Right hindlimb (tissue), 1 donor: ENCODE data around the gene RBL1.
"Not testable (repeated sequence)": the region's sequence is repeated elsewhere in the genome, so short reads cannot be mapped to it uniquely, and the experiment has no call there.

Experiments used
- DNase-seq: peaks from one replicate; pipeline ENCODE4 v3.0.0-alpha.2; 2018

The RBL1 gene

DNA sequence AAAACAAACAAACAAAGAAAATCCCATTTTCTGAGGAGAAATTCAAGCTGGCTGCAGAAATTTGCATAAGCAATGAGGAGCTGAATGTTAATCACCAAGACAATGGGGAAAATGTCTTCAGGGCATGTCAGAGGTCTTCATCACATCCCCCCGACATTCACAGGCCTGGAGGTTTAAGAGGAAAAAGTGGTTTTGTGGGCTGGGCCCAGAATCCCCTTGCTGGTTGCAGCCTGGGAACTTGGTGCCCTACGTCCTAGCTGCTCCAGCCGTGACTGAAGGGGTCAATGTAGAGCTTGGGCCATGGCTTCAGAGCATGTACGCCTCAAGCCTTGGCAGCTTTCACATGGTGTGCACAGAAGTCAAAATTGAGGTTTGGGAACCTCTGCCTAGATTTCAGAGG, 101.6 kb downstream of the RBL1 start:
- not testable (repeated sequence) for DNase-seq

DNA sequence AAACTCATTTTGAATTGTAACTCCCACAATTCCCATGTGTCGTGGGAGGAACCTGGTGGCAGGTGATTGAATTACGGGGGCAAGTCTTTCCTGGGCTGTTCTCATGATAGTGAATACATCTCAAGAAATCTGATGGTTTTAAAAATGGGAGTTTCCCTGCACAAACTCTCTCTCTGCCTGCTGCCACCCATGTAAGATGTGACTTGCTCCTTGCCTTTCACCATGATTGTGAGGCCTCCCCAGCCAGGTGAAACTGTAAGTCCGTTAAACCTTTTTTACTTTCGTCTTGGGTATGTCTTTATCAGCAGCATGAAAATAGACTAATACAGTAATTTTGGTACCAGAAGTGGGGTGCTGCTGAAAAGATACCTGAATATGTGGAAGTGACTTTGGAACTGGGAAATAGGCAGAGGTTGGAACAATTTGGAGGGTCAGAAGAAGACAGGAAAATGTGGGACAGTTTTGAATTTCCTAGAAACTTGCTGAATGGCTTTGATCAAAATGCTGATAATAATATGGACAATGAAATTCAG, 102.9 kb downstream of the RBL1 start:
- no peak for DNase-seq

DNA sequence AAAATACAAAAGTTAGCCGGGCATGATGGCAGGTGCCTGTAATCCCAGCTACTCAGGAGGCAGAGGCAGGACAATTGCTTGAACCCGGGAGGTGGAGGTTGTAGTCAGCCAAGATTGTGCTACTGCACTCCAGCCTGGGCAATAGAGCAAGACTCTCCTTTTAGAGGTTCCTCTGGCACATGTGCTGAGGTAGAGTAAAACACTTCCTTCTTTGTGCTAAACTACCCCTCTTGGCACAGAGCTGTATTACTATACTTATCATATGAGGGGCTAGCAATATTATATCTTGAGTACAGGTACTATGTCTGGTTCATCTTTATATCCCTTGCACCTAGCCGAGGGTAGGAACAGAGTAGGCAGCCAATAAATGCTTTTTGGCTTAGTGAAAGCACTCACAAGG, 104.1 kb downstream of the RBL1 start:
- no peak for DNase-seq

DNA sequence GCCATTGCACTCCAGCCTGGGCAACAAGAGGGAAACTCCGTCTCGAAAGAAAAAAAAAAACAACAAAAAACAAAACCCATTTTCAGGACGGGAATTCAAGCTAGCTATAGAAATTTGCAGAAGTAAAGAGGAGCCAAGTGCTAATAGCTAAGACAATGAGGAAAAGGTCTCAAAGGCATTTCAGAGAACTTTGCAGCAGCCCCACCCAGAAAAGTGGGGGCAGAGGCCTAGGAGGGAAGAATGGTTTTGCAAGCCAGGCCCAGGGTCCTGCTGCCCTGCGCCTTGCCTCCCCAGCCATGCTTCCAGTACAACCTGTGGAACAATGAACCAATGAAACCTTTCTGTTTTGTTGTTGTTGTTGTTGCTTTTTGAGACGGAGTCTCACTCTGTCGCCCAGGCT, 106.0 kb downstream of the RBL1 start:
- DNase-seq = no peak

DNA sequence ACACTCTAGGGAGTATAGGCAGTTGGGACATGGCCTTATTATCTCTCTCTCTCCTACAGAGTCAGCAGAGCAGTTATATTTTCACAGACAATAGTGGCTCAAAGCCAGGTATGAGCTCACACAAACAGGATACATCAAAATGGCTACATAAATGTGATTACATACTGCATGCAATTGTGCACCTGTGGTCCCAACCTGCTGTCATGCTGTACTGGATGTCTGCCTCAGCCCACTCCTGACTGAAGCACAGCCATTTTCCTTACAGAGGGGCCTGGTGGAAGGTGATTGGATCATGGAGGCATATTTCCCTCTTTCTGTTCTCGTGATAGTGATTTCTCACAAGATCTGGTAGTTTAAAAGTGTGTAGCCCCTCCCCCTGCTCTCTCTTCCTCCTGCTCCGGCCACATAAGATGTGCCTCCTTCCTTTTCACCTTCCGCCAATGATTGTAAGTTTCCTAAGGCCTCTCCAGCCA, 107.3 kb downstream of the RBL1 start:
- no peak for DNase-seq

DNA sequence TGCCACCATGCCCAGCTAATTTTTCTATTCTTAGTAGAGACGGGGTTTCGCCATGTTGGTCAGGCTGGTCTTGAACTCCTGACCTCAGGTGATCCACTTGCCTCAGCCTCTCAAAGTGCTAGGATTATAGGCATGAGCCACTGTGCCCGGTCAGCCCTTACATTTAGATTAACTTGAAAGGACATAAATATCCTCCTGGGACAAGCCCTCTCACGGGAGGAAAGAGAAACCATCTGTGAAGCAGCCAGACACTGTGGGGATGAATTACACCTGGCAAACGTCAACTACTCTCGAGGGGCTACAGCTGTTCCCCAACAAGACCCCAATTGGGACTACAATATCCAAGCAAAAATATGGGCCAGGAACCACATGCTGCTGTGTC, 111.5 kb downstream of the RBL1 start:
- no peak for DNase-seq

DNA sequence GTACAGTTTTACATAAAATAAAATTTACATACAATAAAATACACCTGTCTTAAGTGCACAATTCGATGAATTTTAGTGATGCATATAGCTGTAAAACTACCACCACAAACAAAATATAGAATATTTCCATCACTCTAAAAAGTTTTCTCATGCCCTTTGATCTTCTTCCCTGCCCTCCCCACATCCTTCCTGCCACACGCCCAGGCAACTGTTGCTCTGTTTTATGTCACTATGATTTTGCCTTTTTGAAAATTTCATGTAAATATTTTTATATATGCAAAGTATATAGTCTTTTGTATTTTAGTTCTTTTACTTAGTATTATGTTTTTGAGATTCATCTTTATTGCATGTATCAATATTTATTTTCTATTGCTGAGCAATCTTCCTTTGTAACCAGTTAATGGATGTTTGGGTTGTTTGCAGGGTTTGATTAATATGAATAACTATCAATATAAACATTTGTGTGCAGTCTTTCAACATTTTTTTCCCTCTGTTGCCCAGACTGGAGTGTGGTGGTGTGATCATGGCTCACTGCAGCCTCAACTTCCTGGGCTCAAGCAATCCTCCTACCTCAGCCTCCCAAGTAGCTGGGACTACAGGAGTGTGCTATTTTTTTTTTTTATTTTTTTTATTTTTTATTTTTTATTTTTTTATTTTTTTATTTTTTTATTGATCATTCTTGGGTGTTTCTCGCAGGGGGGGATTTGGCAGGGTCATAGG, 120.5 kb downstream of the RBL1 start:
- no peak for DNase-seq

DNA sequence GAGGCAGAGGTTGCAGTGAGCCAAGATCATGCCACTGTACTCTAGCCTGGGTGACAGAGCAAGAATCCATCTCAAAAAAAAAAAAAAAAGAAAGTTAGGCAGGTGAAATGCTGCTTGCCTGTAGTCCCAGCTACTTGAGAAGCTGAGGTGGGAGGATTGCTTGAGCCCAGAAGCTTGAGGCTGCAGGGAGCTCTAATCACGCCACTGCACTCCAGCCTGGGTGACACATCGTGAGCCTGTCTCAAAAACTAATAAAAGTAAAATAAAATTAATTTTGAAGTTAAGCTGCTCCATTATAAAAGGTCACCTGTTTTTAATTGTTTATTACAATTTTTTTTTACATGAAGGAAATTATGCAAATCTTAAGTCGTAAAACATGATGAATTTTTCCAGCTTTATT, 121.1 kb downstream of the RBL1 start:
- DNase-seq = no peak

DNA sequence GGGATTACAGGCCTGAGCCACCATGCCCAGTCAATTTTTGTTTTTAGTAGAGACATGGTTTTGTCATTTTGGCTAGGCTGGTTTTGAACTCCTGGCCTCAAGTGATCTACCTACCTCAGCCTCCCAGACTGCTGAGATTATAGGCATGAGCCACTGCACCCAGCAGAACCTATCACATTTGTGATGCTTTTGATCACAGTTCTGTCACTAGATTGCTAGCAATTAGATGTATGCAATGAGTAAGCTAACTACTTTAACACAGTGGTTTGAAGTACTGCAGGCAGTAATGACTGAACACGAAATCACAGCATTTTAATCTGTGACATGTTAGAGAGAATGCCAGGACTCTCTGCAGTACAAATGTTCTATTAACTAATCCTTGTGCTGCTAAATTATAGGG, 124.7 kb downstream of the RBL1 start:
- no peak for DNase-seq

DNA sequence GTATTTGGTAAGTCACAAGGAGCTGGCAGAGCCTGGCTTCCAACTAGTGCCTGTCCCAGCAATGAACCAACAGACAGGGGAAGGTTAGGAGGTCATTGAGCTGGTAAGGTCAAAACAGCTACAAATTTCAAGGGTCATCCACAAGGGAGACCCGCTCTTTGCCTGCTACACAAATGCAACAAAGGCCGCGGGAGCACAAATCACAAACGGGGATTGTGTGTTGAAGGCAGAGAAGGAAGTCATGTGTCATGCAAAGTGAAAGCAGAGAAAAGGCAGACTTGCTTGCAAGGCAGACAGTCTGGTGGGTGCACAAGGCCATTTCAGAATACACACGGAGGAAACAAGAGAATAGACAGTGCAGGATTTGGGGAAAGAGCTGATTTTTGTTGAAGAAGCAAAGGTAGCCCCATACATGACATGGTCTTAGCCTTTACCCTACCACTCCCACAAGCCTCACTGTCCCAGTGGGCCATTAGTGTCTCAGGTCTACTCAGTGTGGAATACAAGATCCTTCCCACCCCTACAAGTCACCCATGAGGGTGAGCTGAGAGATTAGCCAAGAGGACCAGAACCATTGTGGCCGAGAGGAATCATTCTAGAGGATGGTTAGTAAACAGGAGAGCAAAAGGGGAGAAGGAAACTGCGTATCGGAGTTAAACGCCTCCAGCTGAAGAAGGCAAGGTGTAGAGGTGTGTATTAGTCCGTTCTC, 126.2 kb downstream of the RBL1 start:
- DNase-seq = no peak

DNA sequence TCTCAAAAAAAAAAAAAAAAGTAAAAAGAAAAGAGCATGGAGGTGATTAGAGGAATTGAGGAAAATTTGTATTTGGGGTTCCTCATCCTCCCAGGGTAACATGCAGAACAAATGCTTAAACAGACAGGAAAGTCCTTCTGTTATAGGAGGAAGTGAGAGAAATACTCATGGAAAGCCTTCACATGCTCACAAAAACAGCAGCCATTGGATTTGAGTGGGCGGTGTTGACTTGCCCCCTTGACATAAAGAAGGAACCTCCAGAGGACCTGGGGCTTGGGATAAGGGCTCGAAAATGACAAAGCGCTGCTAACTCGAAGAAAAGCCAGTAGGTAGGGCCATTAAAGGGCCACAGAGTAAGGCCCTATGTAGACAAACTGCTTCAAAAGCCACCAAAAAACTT, 126.7 kb downstream of the RBL1 start:
- no peak for DNase-seq

DNA sequence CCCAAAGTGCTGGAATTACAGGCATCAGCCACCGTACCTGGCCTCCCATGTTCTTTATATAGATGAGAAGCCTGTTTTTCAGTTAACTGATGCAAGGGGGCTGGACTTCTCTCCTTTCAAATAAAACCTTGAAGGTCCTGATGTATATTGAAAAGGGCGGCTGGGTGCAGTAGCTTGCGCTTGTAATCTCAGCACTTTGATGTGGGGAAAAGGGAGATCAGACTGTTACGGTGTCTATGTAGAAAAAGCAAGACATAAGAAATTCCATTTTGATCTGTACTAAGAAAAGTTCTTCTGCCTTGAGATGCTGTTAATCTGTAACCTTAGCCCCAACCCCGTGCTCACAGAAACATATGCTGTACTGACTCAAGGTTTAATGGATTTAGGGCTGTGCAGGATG, 128.2 kb downstream of the RBL1 start:
- DNase-seq = no peak

DNA sequence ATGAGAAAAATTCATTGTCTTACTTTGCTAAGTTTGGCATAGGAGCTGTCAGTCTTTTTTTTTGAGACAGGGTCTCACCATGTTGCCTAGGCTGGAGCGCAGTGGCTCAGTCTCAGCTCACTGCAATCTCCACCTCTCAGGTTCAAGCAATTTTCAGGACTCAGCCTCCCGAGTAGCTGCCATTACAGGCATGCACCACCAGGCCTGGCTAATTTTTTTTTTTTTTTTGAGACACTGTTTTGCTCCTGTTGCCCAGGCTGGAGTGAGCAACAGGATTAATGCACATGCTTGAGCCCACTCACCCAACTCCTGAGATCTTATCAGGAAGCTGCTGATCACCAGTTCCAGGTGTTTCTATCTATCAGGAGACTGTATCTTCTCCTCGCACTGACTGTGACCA, 128.8 kb downstream of the RBL1 start:
- not testable (repeated sequence) for DNase-seq

DNA sequence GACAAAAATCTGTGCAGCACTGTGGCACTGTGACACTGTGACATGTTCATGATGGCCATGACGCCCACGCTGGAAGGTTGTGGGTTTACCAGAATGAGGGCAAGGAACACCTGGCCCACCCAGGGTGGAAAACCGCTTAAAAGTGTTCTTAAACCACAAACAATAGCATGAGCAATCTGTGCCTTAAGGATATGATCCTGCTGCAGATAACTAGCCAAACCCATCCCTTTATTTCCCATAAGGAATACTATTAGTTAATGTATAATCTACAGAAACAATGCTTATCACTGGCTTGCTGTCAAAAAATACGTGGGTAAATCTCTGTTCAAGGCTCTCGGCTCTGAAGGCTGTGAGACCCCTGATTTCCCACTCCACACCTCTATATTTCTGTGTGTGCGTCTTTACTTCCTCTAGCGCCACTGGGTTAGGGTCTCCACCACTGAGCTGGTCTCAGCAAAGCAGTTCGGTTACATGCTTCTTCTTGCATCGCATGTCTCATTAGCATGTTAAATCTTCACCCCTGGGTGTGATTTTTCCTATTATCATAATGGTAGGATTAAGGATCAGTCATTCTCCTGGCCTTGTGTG, 133.3 kb downstream of the RBL1 start:
- not testable (repeated sequence) for DNase-seq

DNA sequence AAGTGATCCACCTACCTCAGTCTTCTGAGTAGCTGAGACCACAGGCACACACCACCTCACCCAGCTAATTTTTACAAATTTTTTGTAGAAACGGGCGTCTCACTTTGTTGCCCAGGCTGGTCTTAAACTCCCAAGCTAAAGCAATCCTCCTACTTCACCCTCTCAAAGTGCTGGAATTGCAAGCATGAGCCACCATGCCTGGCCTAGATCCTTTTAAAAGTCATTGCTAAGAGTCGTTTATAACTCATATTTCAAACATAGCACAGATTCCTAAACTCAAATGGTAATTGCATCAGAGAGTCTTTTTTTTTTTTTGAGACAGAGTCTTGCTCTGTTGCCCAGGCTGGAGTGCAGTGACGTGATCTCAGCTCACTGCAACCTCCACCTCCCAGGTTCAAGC, 136.6 kb downstream of the RBL1 start:
- no peak for DNase-seq

DNA sequence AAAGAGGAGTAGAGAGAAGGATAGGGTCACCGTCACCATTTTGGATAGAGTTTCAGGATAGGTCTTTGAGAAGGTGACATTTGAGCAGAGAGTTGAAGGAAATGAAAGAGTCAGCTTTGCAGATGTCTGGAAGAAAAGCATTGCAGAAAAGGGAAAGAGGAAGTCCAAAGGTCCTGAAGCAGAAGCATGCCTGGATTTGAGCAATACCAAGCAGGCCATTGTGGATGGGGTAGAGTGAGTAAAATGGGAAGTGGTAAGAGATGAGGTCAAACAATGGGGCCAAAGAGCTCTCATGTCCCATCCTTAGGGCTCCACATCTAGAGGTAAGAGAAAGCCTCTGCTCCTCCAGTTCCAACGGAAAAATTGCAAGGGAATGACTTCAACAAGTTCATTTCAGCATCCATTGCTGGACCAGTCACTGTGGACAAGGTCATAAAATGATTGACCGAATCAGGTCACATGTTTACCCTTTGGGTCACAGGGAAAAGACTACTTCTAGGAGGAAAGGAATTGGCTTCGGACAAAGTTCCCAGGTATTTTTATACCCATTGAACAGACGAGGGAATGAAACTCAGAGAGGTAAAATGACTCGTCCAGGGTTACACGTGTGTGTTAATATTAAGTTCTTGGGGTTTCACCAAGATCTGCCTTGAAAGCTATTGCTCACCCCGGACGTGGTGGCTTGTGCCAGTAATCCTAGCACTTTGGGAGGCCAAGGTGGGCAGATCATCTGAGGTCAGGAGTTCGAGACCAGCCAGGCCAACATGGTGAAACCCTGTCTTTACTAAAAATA, 137.7 kb downstream of the RBL1 start:
- DNase-seq = no peak

DNA sequence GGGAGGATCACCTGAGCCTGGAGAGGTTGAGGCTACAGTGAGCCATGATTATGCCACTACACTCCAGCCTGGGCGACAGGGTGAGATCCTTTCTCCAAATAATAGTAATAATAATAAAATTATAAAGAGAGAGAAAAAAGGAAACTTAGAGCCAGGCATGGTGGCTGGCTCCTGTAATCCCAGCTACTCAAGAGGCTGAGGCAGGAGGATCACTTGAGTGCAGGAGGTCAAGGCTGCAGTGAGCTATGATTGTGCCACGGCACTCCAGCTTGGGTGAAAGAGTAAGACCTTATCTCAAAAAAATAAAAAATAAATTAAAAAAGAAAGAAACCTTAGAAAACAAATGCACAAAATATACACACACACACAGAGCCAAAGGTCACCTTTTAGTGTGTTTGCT, 139.1 kb downstream of the RBL1 start:
- DNase-seq = no peak

DNA sequence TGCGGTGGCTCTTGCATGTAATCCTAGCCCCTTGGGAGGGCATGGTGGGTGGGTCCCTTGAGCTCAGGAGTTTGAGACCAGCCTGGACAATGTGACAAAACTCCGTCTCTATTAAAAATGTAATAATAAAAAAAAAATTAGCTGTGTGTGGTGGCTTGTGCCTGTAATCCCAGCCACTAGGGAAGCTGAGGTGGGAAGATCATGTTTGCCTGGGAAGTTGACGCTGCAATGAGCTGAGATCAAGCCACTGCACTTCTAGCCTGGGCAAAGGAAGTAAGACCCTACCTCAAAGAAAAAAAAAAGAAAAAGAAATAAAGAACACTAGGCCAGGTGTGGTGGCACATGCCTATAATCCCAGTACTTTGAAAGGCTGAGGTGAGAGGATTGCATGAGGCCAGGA, 139.8 kb downstream of the RBL1 start:
- no peak for DNase-seq

DNA sequence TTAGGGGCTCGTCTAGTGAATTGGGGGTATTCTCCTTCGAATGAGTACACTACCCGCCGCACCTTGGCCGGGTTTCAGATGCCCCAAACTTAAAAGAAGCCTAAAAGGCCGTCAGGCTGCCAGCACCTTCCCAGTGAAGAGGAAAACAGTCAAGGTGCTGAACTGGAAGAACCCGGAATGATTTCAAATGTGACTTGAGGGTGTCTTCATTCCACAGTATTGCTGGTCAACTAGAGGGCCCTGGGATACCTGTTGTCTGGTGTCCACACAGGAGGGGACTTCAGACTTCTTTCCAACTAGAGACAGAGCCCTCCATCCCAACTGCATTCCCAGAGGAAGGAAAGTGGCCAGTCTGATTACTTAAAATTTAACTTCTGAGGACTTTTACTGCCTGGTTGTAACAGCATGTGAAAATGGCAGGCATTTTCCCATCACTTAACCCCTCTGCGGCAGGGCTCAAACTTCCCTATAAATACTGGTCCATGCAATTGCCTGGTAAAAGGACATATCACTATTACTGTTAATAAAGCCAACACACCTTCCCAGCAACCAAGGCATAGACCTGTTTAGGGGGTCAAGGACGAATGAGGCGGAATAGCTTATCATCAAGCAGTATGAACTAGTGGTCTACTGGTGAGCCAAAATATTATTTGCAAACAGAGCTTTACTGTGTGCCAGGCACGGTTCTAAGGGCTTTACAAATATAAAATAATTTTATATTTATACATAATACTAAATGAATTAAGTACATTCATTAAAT, 143.6 kb downstream of the RBL1 start:
- no peak for DNase-seq

DNA sequence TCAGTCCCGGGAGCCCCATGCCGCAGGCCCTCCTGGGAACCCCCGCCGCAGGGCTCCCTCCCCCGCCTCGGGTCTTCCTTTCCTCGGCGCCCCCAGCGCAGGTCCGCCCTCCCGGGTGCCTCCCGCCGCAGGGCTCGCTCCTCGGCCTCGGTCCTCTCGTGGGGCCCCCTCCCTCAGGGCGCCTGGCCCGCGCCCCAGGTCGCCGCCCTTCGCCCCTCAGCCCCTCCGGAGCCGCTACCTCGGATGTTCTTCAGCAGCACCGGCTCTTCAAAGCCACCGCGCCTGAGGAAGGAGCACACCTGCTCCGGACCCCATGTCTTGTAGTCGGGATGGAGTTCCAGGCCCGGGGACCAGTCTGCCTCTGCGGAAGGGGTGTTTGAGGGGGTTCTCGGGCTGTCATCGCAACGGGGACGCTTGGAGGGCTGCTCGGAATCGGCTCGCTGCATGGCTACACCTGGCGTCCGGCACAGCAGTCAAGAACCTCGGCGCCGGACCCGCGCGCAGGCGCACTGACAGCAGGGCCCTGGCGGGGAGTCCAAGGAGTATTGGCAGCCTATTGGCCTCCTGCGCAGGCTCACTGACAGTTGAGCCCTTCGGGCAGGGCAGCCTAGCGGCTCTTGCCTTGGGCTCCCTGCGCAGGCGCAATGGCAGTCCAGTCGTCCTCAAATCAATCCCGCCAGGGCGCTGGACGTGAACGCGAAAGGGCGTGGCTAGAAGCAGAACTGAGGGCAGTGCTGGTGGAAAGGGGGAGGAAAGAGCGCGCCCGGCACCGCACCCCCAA, 144.4 kb downstream of the RBL1 start, which contains the start of gene SAMHD1:
SAMHD1 (minus strand) TSS at position 511 of the 781 bp plus-strand sequence; CDS start at position 446, 65 bp downstream.
- DNase-seq = peak; percentile 97
